Heart right ventricle (tissue), 16 donors: ENCODE data around the gene MACROD2. TPM values are rescaled to one million over a fixed set of nuclear protein-coding genes. Genes with fewer than 3 reads are reported as not detected.
"Not testable (repeated sequence)": the region's sequence is repeated elsewhere in the genome, so short reads cannot be mapped to it uniquely, and the experiment has no call there.

Source experiments
- ATAC-seq, 8 donors: fragments of 200-7000 bp; cut with Tn5 transposase; one replicate each; pipeline ENCODE4 v1.9.1; 2020; ENCODE audit warnings: mild to moderate bottlenecking in 8 of 8, moderate library complexity in 8 of 8, moderate number of reproducible peaks in 1 of 8
- DNase-seq, 2 donors: peaks; one replicate each; pipeline ENCODE4 v3.0.0-alpha.2; 2020
- H3K27ac ChIP-seq, 10 donors: fragments of 200-600 bp; sonication (generic) in 2 of 10; one replicate each; pipeline versions ENCODE4 v1.5.0 to v1.8.0; 2020 to 2022; ENCODE audit warnings: mild to moderate bottlenecking in 3 of 10
- H3K27me3 ChIP-seq, 7 donors: fragments of 200-600 bp; one replicate each; pipeline ENCODE4 v1.8.0; 2021 to 2022; ENCODE audit warnings: mild to moderate bottlenecking in 2 of 7
- H3K36me3 ChIP-seq, 9 donors: fragments of 200-600 bp; sonication (generic) in 1 of 9; one replicate each; pipeline versions ENCODE4 v1.5.0 to v1.8.0; 2020 to 2022; ENCODE audit warnings: mild to moderate bottlenecking in 2 of 9
- H3K4me1 ChIP-seq, 9 donors: fragments of 200-600 bp; sonication (generic) in 1 of 9; one replicate each; pipeline versions ENCODE4 v1.5.0 to v1.8.0; 2020 to 2022; ENCODE audit warnings: mild to moderate bottlenecking in 4 of 9
- H3K4me3 ChIP-seq, 10 donors: fragments of 200-600 bp; sonication (generic) in 2 of 10; one replicate each; pipeline versions ENCODE4 v1.5.0 to v1.8.0; 2020 to 2022; ENCODE audit warnings: mild to moderate bottlenecking in 7 of 10, moderate library complexity in 2 of 10
- H3K9me3 ChIP-seq, 11 donors: fragments of 200-600 bp in 10 of 11; sonication (generic) in 2 of 11; one replicate each; pipeline versions ENCODE4 v1.5.0 to v1.8.0; 2013 to 2022; ENCODE audit warnings: mild to moderate bottlenecking in 2 of 11, control low read depth in 1 of 11, moderate library complexity in 1 of 11
- CTCF ChIP-seq, 9 donors: fragments of 200-600 bp; sonication (generic) in 2 of 9; IDR thresholded peaks; one replicate each; pipeline versions ENCODE4 v1.5.0 to v1.8.0; 2021 to 2022; ENCODE audit warnings: antibody characterized with exemption in 9 of 9, mild to moderate bottlenecking in 5 of 9, moderate library complexity in 1 of 9
- WGBS, 2 donors: extraction: QIAGEN DNeasy Blood & Tissue Kit; methylation state at CpG; one replicate each; pipeline ENCODE4 v1.1.7; 2013; ENCODE audit warnings: inconsistent platforms in 1 of 2; 5-methylcytosine and 5-hydroxymethylcytosine counted together
- intact Hi-C, 10 donors: fragments of 100-400 bp; cut with DNase I; formaldehyde crosslinking; loops; one replicate each; pipeline versions ENCODE4 v1.11.1 to v1.14.2; 2022
- polyA plus RNA-seq, 2 donors: library from polyadenylated mRNA; stranded (reverse); fragments of 200-250 nt; gene quantifications; one replicate each; pipeline ENCODE4 v1.2.3, GENCODE V29; 2013
- total RNA-seq, 10 donors: library from RNA; stranded (reverse); fragmentation: NEBNext Ultra II Directional in 3 of 10; extraction: Animal tissue kit (Norgen Biotek cat#: 25700) in 3 of 10; gene quantifications; one replicate each; pipeline versions ENCODE4 v1.2.1 to v1.2.4, GENCODE V29; 2021 to 2023
- donor health status: Arrhythmogenic right ventricular cardiomyopathy.
- donor health status: ischemic (EF 13 %, LVEDD 7.1; RV severe dilation, severe dysfunction).
- donor health status: healthy with polysubstance abuse.
- donor health status: DM: no; HTN: yes; CAD: no.
- donor health status: DM: no; HTN: no; CAD: no.
- donor health status: ischemic (EF 25% LVEDD 6.9; RV normal size, moderate dysfunction).
- donor health status: ischemic (EF 25% LVEDD 5.7; RV mildly dilated, moderate dysfunction).
- donor health status: healthy.
- donor health status: DM: yes; HTN: yes; CAD: no.
- donor health status: Ischemic cardiomyopathy.
- donor health status: ischemic (EF 35%, LVEDD 5.7; RV mildly dilated, moderate dysfunction).
- donor health status: nonischemic (EF 11% LVEDD 7.7; RV severe dilation, severe dysfunction).
- donor health status: DM: yes; HTN: yes; CAD: no.
- donor health status: PGD.
- donor health status: ischemic (EF 29% LVEDD 5.4; RV normal size, mild dysfunction).
- donor health status: nonischemic (EF 23%, LVEDD 6.1; RV moderate dilation, normal function).

The MACROD2 gene
- total and polyA plus RNA-seq, 12 donors = 0.28 to 6.4 (median 4.1) TPM

DNA sequence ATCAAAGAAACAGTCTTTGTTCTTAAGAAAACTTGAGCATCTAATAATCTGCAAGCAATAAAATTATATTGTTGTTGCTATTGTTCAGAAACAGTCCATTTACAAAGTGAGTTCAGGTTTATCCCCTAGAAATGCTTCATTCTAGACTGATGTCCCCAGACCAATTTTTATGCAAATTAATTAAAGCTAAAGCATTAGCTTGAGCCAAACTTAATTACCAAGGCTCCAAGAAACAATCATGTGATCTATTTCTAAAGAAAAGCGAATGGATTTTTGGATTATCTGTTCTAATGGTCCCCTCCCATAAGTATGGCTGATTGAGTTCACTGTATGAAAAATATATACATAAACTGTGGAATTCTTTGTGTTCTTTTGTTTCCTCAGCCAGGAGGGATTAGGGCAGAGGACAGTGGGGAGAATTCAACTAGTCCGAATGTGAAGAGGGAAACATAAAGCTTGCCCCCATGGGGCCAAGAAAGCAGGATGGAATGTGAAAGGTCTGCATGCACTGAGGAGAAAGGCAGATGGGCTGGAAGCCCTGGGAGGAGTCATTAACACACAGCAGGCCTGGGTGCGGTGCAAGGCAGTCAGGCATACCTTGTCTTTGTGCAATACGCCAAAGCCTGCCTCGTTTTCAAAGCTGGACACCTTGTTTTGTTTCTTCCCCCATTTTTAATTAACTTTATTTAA is 1980.9 kb downstream of the MACROD2 start:
- no peak for TF ChIP-seq CTCF (IDR thresholded peaks at IDR 0.05)
- WGBS, 2 donors = 48 to 54% methylated on average over 5 of the region's 5 CpGs
- no peak for ATAC-seq
- intact Hi-C loops = no loop called here
- Histone ChIP-seq H3K36me3 (no peaks in the 10 kb centered on the region), H3K27ac (no peak overlapping the region), H3K4me1 (no peaks in the 10 kb centered on the region), H3K27me3 (no peaks in the 10 kb centered on the region), H3K9me3 (peaks cover 0 to 19% (median 0%) of the 10 kb centered on the region in 11 donors), H3K4me3 (no peak overlapping the region)
- no peak for DNase-seq

DNA sequence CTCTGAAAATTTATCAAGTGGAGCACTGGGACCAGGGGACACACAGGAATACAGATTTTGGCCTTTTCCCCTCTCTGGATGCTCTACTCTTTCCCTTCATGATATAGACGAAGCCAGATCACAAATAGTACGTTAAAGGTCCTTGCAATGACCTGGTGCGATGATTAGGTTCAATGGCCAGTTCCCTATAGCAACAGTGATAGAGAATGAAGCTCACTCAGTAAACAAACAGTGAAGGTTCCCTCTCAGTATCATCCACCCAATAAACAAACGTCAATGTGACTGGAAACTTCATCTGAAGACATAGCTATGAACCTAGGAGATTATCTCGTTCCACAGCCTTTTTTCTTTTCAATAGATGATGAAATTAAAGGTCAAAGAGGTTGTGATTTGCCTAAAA is 1981.7 kb downstream of the MACROD2 start:
- WGBS, 2 donors = 59 to 68% methylated on average over 5 of the region's 5 CpGs
- Histone ChIP-seq H3K36me3 (no peaks in the 10 kb centered on the region), H3K27ac (no peak overlapping the region), H3K27me3 (no peaks in the 10 kb centered on the region), H3K4me1 (no peaks in the 10 kb centered on the region), H3K9me3 (peaks cover 0 to 12% (median 0%) of the 10 kb centered on the region in 11 donors), H3K4me3 (no peak overlapping the region)
- DNase-seq = no peak
- TF ChIP-seq CTCF (IDR thresholded peaks at IDR 0.05) = no peak
- intact Hi-C loops = no loop called here
- no peak for ATAC-seq

- no peak for ATAC-seq
- H3K9me3 ChIP-seq = peaks cover 0 to 10% (median 0%) of the 10 kb centered on the region in 11 donors
- WGBS, 2 donors = 90 to 94% methylated on average over 1 of the region's 1 CpG
- H3K27ac ChIP-seq = no peak overlapping the region
- H3K4me1 ChIP-seq = no peaks in the 10 kb centered on the region
- no peak overlapping the region for H3K4me3 ChIP-seq
- no peak for TF ChIP-seq CTCF (IDR thresholded peaks at IDR 0.05)
- no peaks in the 10 kb centered on the region for H3K36me3 ChIP-seq
- no peak for DNase-seq
- intact Hi-C loops = no loop called here
- H3K27me3 ChIP-seq = no peaks in the 10 kb centered on the region
These were observed 1982.4 kb downstream of the MACROD2 start for GRCh38 chr20:15977758-15978157.

DNA sequence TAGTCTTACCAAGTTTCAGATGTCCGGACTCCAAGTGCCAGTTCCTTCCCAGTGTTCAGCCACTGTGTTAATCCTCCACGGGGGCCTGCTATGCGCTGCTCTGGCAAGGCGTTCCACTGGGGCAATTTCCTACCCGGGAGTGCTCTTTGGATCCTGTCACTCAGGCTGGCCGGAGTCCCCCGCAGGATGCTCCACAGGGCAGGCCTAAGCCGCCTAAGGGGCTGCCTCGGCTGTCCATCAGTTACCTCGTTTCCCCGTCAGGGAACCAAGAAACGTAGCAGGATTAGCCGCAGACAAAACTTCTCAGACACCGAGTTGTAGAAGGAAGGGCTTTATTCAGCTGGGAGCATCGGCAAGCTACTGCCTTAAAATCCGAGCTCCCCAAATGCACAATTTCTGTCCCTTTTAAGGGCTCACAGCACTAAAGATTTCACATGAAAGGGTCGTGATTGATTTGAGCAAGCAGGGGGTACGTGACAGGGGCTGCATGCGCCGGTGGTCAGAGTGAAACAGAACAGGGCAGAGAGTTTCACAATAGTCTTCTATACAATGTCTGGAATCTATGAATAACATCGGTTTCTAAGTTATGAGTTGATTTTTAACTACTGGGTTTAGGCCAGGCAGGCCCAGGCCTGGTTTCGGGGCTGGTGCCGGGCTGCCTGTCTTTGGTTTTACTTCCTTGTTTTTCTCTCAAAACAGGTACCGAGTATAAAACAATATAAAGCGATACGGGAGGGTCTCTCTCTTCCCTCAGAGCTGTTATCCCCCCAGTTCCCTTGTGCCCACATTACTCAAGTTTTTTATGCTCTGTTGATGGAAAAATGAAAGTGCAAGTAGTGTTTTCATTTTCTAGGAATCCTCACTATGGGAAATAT is 1990.4 kb downstream of the MACROD2 start:
- H3K27ac ChIP-seq, ATAC-seq, H3K9me3 ChIP-seq, intact Hi-C loops, H3K4me3 ChIP-seq, H3K27me3 ChIP-seq, H3K36me3 ChIP-seq, H3K4me1 ChIP-seq, DNase-seq: not testable (repeated sequence)
- 94% methylated on average over 24 to 26 of the region's 26 CpGs for WGBS, 2 donors
